Sciatic nerve (tissue), 2 donors: Measurements from ENCODE around the gene HELLS. TPM values are rescaled to one million over a fixed set of nuclear protein-coding genes. Genes with fewer than 3 reads are reported as not detected.
"Not testable (repeated sequence)": the region's sequence is repeated elsewhere in the genome, so short reads cannot be mapped to it uniquely, and the experiment has no call there.

Experiments
- ATAC-seq: fragments of 200-7000 bp; cut with Tn5 transposase; one replicate; pipeline ENCODE4 v1.9.1; 2020; ENCODE audit warnings: mild to moderate bottlenecking, moderate library complexity
- DNase-seq: peaks from one replicate; pipeline ENCODE4 v3.0.0-alpha.2; 2020; ENCODE audit warnings: low spot score
- intact Hi-C: fragments of 100-400 bp; cut with DNase I; formaldehyde crosslinking; loops from one replicate; pipeline ENCODE4 v1.14.2; 2022
- total RNA-seq: library from RNA; stranded (reverse); fragmentation: NEBNext Ultra II Directional; extraction: Animal tissue kit (Norgen Biotek cat#: 25700); gene quantifications from one replicate; pipeline ENCODE4 v1.2.1, GENCODE V29; 2021
- donor health status: DM: no; HTN: no; CAD: no.
- donor health status: DM: no; HTN: no; CAD: no.

HELLS gene
- total RNA-seq, 1 donor from 2014 or later: 6.2 TPM

- ATAC-seq (no peak), DNase-seq (no peak)
- intact Hi-C loops: no loop called here
These were observed 57.3 kb downstream of the HELLS start for GRCh38 chr10:94602729-94603515.

- no peak for ATAC-seq
- intact Hi-C loops: no loop called here
- DNase-seq: no peak
These were observed 61.5 kb downstream of the HELLS start for GRCh38 chr10:94607111-94607510.

- intact Hi-C loops: no loop called here
- no peak for ATAC-seq
These were observed 63.0 kb downstream of the HELLS start for GRCh38 chr10:94608559-94608958.

GRCh38 chr10:94614558-94614957, 69.0 kb downstream of the HELLS start:
- intact Hi-C loops: no loop called here
- ATAC-seq (no peak), DNase-seq (no peak)

More at GRCh38 chr10:94608559-94608958, 63.0 kb downstream of the HELLS start:
- DNase-seq: no peak

DNA sequence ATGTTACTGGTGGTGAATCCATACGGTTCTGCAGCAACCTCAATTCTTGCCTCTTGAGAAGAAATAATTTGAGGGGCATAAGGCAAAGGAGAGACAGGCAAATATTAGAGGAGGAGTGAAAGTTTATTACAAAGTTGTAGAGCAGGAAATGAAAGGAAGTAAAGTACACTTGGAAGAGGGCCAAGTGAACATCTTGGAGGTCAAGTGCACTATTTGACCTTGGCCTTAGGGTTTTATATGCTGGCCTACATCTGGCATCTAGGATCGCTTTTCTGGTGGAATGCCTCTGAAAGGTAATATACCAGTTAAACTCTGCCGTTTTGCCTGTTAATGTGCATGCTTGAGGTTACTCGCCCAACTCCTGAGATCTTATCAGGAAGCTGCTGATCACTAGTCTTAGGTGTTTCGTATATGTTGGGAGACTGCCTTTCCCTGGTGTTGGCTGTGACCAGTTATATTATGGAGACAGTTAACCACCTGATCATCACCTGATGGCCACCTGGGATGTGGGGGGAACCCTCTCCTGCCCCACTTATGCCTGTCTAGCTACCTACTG, 71.9 kb downstream of the HELLS start:
- intact Hi-C loops: no loop called here
- DNase-seq (no peak), ATAC-seq (no peak)

DNA sequence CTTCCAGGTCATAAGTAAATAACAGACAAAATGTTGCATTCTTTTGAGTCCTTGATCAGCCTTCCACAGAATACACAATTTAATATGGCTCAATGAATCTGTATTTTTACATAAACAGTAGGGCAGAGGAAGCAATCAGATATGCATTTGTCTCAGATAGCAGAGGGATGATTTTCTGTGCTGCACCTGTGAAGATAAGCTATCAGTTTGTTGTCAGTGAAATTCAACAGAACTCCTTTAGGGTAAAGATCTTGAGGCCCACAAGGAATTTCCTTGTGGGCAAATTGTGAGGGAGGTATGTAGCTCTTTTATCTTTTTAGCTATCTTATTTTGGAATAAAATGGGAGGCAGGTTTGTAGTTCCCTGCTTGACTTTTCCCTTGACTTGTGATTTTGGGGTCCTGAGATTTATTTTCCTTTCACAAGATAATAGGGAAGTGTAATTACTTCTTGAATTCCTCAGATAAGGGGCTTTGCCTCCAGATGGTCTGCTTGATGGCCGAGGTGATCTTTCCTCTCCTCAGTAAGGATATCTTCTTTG, 77.1 kb downstream of the HELLS start:
- intact Hi-C loops: no loop called here
- ATAC-seq (no peak), DNase-seq (no peak)

DNA sequence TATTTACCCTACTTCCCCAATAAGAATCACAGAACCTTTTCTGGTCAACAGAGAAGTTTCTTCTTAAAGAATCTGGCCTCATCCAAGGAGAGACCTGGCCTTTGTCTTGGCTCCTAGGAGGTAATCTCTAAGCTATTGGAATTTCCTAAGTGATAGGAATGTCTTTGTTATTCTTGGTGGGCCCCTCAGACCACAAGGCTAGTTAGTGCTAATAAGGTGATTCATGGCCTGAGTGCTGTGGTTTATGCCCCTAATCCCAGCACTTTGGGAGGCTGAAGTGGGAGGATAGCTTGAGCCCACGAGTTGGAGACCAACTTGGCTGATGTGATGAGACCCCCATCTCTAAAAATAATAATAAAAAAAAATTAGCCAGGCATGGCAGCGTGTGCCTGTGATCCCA, 78.0 kb downstream of the HELLS start:
- DNase-seq: no peak
- intact Hi-C loops: no loop called here

GRCh38 chr10:94626476-94626875, 80.9 kb downstream of the HELLS start:
- intact Hi-C loops: no loop called here
- no peak for DNase-seq
- ATAC-seq: no peak

More for the DNA sequence above, 78.0 kb downstream of the HELLS start:
- no peak for ATAC-seq

GRCh38 chr10:94627511-94627910, 81.9 kb downstream of the HELLS start:
- intact Hi-C loops: no loop called here
- ATAC-seq: no peak
- no peak for DNase-seq

DNA sequence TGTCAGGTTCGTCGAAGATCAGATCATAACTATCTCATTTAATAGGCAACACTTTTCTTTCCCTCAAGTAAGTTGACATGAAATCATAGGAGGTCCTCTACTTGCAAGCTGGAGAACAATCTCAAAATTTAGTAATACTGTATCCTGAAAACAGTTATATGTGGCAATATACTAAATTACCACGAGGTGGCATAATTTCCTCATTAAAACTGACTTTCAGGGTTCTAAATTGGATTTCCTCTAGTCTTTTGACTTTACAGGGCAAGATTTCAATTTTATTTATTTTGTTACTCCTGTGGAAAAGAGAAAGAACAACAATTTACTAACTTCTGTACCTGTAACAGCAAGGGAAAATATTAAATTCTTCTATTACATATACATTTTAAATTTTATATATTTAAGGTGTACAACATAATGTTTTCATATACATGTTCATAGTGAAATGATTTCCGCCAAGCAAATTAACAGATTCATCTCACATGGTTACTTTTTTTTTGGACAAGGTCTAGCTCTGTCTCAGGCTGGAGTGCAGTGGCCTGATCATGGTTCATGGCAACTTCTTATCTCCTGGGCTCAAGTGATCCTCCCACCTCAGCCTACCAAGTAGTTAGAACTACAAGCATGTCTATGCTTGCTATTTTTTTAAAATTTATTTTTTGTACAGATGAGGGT, 84.6 kb downstream of the HELLS start:
- intact Hi-C loops: no loop called here
- DNase-seq (no peak), ATAC-seq (no peak)

DNA sequence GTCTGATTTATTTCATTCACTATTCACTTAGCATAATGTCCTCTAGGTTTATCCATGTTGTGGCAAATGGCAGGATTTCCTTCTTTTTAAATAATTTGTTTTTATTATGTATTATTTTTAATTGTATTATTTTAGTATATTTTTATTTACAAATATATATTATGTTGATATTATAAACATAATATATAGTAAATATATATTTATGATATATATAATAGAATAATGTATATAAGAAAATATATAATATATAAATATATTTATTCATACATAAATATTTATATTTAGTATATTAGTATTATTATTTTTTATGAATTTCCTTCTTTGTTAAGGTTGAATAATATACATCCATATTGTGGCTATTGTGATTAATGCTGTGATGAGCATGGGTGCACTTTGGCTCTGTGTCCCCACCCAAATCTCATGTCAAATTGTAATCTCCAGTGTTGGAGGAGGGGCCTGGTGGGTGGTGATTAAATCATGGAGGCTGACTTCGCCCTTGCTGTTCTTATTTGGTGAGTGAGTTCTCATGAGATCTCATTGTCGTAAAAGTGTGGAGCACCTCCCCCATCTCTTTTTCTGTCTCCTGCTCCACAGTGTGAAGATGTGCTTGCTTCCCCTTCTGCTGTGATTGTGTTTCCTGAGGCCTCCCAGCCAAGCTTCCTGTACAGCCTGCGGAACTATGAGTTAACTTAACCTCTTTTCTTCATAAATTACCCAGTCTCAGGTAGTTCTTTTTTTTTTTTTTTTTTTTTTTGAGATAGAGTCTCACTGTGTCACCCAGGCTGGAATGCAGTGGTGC, 85.7 kb downstream of the HELLS start:
- intact Hi-C loops: no loop called here
- ATAC-seq (no peak), DNase-seq (no peak)

DNA sequence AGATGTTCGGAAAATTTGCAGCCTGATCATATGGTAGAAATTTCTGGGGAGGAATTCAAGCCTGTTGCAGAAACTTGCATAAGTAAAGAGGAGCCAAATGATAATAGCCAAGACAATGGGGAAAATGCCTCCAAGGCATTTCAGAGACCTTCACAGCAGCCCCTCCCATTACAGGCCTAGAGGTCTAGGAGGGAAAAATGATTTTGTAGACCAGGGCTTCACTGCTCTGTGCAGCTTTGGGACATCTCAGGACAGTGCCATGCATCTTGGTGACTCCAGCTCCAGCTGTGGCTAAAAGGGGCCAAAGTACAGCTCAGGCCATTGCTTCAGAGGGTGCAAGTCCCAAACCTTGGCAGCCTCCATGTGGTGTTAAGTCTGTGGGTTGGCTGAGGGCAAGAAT, 87.4 kb downstream of the HELLS start:
- no peak for DNase-seq
- ATAC-seq: no peak
- intact Hi-C loops: no loop called here

DNA sequence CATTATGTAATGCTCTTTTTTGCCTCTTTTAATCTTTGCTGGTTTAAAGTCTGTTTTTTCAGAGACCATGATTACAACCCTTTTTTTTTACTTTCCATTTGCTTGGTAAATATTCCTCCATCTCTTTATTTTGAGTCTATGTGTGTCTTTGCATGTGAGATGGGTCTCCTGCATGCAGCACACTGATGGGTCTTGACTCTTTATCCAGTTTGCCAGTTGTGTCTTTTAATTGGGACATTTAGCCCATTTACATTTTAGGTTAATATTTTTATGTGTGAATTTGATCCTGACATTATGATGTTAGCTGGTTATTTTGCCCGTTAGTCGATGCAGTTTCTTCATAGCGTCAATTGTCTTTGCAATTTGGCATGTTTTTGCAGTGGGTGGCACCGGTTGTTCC, 92.5 kb downstream of the HELLS start:
- intact Hi-C loops, ATAC-seq: not testable (repeated sequence)

DNA sequence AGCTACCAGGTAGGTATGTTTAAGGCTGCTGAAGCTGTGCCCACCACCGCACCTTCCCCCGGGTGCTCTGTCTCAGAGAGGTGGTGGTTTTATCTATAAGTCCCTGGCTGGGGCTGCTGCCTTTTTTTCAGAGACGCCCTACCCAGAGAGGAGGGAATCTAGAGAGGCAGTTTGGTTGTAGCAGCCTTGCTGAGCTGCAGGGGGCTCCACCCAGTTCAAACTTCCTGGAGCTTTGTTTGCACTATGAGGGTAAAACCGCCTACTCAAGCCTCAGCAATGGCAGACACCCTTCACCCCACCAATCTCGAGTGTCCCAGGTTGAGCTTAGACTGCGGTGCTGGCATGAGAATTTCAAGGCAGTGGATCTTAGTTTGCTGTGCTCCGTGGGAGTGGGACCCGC, 94.3 kb downstream of the HELLS start:
- no peak for ATAC-seq
- no peak for DNase-seq
- intact Hi-C loops: no loop called here

More for the DNA sequence above, 92.5 kb downstream of the HELLS start:
- not testable (repeated sequence) for DNase-seq

- no peak for DNase-seq
- no peak for ATAC-seq
- intact Hi-C loops: no loop called here
These were observed 95.0 kb downstream of the HELLS start for GRCh38 chr10:94640562-94640961.

GRCh38 chr10:94641480-94641879, 95.9 kb downstream of the HELLS start:
- intact Hi-C loops: no loop called here
- DNase-seq (no peak), ATAC-seq (no peak)

DNA sequence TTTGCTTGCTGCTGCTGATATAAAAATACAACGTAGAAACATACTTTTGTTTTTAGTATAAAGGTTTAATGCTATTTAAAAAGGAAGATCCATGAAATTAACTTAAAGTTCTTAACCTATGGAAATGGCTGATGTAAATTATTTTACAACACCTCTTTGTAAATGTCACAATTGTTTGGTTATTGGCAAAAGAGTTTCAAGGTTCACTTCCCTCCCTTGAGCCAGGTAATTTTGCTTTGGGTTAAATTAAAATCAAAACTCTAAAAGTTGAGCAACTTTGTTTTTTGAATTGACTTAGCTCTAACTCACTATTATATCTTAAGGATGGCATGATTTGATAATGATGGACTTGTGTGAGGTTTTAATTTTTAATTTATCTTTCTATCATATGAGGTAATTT, 98.8 kb downstream of the HELLS start:
- intact Hi-C loops: no loop called here
- DNase-seq (no peak), ATAC-seq (no peak)

DNA sequence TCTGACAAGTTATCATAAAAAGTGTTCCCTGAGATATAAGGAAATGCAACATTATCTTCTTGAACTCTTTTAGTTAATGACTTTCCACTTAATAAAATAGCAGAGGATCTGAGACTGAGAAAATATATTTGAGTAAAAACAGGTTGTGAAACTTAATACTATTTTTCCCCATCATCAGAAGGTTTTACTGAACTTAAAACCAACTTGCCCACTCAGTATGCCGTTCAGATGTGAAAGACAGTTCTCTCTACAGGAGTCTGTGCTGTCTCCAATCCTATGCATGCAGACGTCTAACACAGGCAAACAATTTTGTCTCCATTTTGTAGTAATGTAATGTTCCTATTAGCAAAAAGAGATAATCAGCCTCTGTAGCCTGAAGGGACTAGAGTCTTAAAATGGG, 99.7 kb downstream of the HELLS start:
- ATAC-seq (no peak), DNase-seq (no peak)
- intact Hi-C loops: no loop called here
